ENCODE measurements around the gene FTO.
"Not testable (repeated sequence)": the region's sequence is repeated elsewhere in the genome, so short reads cannot be mapped to it uniquely, and the experiment has no call there.

The FTO gene

GRCh38 chr16:53832896-53833544 lies 129.1 kb downstream of the FTO start:
- DNase-seq, result no peak

DNA sequence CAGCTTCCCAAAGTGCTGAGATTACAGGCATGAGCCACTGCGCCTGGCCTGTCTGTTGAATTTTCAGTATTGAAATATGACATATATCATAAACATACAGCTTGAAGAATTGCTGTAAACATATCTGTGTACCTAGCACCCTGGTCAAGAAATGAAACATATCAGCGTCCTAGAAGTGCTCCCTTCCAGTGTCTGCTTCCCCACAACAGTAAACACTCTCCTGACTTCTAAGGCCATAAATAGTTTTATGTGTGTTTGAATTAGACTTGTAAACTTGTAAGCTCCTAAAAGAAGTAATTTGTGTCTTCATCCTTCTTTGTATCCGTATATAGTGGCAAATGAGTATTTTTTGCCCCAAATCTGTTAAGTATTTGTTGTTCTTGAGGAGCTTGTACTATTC lies 132.2 kb downstream of the FTO start:
- DNase-seq, result no peak

DNA sequence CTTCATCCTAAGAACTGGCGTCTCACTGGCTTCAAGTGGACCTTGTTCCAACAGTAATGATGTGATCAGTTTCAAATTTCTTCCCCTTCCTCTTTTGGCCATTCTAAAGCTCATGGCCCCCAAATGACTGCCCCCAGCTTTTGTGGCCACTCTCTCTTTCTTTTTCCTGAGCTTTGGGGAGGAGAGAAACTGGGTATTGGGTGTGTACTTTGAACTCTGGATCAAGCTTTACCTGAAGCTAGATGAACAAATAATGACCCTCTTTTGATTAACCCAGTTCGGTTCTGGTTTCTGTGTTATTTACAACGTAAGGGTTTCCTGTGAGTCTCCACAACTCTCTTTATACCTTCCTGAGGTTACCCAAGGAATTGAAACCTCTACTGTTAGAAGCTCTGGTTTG lies 132.7 kb downstream of the FTO start:
- DNase-seq, result no peak

- no peak for DNase-seq
Measured at GRCh38 chr16:53837426-53837825, 133.5 kb downstream of the FTO start.

GRCh38 chr16:53839150-53839549 lies 135.2 kb downstream of the FTO start:
- no peak for DNase-seq

DNA sequence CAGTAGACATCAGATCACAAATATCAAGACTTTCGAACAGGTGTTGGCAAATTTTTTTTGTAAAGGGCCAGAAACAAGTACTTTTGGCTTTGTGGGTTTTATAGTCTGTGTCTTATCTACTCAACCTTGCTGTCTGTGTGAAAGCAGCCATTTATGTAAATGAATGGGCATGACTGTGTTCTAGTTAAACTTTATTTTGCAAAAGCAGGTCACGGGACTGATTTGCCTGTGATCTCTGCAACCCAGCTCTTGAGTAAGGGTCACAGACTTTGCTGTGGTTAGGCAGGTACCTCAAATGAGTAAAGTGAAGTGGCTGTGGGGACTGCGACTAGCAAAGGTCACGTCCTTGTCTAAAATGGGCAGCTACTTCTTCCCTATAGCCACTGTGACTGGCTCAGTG lies 136.5 kb downstream of the FTO start:
- no peak for DNase-seq

DNA sequence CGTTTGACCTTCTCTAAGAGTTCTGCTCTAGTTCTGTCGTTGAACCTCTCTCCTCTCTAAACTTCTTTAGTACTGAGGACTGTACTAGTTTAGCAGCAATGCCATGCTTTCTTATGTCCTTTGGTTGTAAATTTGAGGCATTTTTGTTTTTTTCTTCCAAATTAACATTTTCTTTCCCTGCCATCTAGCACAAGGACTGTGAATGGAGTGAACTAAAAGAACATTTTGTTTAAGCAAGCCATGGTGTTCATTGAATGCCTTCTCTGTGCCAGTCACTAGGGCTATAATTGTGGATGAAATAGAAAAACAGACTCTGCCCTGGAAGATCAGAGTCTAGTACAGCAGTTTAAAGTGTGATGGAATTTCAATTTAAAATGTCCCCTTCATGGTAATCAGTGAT lies 137.9 kb downstream of the FTO start:
- no peak for DNase-seq

- DNase-seq, result no peak
Measured at GRCh38 chr16:53843084-53843483, 139.1 kb downstream of the FTO start.

DNA sequence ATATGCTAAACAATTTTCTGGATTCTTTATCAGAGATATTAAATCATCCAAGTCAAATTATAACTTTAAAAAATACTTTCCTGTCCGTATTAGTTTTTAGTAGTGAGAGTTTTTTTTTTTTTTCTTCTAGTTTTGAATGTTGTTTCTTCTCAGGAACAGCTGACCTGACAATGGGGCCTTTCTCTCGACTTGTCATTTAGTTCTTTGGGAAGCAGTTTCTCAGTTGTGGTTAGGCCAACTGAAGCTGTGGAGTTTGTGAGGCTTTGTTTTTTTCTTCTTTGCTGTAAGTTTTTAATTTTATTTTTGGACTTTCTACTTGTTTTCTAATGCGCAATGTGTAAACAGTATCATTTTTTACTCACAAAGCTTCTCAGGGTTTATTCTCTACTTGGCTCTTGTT lies 140.8 kb downstream of the FTO start:
- no peak for DNase-seq

DNA sequence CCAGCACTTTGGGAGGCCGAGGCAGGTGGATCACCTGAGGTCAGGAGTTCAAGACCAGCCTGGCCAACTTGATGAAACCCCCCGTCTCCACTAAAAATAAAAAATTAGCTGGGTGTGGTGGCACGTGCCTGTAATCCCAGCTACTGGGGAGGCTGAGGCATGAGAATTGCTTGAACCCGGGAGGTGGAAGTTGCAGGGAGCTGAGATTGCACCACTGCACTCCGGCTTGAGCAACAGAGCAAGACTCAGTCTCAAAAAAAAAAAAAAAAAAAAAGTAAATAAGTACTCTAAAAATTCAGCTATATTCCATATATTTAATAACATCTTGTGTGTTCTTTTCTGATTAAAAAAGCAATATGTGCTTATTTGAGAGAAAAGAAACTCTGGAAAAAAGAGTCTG lies 142.6 kb downstream of the FTO start:
- DNase-seq, result not testable (repeated sequence)

DNA sequence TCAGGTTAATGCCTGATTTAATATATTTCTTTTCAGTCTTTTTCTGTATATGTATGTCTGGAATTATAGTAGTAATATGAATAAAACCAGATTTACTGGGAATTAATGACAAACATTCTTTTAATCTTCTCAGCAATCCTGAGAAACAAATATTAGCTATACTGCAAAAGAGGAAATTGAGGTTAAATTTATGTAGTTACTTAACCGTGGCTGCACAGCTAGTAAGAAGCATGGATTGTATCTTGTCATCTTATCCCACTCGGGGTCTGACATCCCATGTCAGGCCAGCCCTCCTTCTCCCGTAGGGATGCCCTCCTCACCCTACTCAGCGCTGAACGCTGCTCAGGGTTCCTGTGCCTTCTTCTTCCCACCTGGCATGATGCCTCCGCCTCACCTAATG lies 143.0 kb downstream of the FTO start:
- no peak for DNase-seq

DNA sequence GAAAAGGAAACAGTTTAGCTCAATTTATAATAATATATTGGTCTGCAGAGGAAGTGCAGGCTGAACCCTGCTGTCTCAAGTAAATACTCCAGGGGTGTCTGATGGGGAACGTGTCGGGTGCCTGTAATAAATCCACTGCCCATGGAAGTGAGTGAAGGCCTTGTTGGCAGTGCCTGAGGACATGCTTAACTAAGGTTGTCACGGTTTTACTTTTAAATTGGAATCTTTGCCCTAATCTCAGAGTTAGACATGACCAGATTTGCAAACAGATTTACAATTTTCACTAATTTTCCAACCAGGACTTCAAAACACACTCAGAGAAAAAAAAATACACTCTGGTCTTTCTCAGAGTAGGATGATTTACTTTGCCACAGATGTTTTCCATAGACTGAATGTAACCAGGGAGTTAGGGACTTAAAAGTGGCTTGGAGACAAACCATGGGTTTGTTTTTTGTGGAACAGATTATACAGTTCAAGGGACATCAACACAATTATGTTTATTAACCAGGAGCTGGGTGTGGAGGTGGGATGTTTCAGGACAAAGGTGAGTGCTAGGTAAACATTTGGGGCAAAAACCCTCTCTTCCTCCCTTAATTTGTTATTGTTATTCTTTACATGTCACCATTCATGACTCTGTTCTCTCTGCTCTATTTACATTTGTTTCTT lies 144.5 kb downstream of the FTO start:
- DNase-seq, result no peak

DNA sequence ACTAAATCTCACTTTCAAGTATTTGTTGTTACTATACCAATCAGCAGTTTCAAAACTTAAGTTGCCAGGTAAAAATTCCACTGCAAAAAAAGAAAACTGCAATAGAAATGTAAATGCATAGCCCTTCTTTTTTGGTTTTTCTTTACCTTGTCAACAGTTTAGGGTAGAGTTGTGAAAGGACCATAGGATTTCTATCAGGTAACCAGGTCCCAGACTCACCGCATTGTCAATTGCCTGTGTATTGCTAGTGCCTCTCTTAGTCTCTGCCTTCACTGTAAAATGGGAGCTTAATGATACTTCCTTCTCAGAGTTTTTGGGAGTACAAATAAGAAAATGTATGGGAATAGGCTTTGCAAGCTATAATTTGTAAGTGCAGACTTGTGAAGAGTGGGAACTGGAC lies 145.0 kb downstream of the FTO start:
- DNase-seq, result no peak

DNA sequence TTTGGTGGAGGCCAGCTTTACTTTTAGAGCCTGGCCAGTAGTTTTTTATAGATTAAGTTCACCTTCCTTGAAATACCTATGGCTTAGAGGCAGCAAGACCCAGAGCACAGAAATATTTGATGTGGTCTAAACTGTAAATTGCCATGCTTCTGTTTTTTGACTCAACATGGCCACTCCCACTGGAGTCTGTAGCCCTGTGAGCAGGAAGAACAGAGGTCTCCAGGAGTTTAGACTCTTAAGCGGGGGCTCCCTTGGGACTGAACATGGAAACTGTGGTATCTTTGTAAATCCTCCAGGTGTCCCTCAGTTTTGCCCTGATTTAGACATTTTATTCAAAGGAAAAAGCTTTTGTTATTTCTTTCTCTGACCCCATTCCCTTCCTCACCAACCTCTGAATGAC lies 145.6 kb downstream of the FTO start:
- DNase-seq, result no peak

- no peak for DNase-seq
Measured at GRCh38 chr16:53849994-53850393, 146.0 kb downstream of the FTO start.

DNA sequence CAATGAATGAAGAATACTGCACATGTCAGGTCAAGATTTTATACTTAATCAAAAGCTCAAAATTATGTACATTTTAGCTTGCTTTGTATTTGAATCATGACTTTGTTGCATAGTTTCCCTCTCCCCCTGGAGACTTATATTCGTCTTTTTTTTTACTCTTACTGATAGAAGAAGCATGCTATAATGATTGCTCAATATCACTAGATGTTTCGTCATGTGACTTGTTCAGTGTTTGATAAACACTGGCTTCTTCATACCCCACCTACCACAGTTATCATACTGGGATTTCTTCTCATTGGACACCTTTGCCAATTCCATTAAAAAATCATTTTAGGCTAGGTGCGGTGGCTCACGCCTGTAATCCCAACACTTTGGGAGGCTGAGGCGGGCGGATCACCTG lies 148.7 kb downstream of the FTO start:
- no peak for DNase-seq

GRCh38 chr16:53855056-53855455 lies 151.1 kb downstream of the FTO start:
- DNase-seq, result no peak

DNA sequence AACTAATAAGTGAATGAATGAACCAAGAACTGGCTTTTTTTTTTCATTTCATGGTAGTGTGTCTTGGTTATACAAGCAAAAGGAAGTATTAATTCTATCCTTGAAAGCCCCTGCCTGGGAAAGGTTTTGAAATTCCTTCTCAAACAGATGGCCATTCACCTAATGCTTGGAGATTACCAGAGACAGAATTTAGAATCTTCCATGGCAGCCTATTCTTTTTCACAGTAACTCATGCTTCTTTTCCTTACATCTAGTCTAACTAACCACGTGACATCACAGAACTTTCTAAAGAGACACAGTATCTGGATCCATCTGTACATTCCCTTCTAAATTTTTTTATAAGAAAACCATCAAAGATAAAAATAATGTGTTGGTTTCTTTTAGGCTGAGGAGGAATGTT lies 151.6 kb downstream of the FTO start:
- DNase-seq, result no peak

DNA sequence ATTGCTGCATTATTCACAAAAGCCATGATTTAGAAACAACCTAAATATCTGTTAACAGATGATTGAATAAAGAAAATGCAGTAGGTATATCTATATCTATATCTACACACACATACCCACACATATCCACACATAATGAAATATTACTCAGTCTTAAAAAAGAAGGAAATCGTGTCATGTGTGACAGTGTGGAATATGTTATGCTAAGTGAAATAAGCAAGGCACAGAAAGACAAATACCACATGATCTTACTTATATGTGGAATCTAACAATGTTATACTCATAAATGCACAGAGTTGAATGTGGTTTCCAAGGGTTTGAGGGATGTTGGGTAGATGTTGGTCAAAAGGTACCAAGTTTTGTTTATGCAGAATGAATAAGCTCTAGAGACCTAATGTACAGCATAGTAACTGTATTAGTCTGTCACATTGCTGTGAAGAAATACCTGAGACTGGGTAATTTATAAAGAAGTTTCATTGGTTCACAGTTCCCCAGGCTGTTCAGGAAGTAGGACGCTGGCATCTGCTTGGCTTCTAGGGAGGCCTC lies 156.1 kb downstream of the FTO start:
- no peak for DNase-seq

- DNase-seq, result no peak
Measured at GRCh38 chr16:53863861-53864260, 159.9 kb downstream of the FTO start.

- no peak for DNase-seq
Measured at GRCh38 chr16:53864819-53865493, 161.0 kb downstream of the FTO start.

DNA sequence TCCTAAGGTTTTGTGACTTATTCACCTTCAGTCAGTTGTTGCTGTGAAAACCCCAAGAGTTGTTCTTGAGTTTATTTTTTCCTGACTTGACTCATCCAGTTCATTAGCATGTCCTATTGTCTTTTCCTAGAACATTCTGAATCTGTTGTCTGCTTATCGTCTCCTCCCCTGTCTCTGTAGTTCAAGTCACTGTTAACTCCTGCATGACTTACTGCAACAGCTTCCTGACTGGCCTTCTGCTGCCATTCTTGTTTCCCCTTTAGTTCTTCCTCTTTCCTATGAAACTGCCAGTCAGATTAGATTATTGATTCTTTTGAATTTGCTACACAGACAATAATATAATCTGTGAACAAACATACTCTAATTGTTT lies 161.5 kb downstream of the FTO start:
- no peak for DNase-seq

DNA sequence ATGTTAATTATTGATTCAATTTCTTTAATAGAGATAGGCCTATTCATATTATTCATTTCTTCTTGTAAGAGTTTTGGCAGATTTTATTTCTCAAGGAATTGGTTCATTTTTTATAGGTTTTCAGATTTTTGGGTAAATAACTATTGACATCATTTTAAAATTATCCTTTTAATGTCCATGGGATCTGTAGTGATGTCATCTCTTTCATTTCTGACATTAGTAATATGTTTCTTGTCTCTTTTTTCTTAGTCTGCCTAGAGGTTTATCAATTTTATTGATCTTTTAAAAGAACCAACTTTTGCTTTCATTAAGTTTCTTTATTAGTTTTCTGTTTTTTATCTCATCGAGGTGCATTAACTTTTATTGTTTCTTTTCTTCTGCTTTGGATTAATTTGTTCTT lies 162.6 kb downstream of the FTO start:
- DNase-seq, result no peak

- no peak for DNase-seq
Measured at GRCh38 chr16:53870831-53871230, 166.9 kb downstream of the FTO start.
